GM19438 (cell line): Measurements from ENCODE around the gene IQSEC2.

Experiments
- ATAC-seq: cut with Tn5 transposase; IDR thresholded peaks from one replicate; pipeline ENCODE4 v1.9.1; 2021; ENCODE audit warnings: low read depth; ENCODE audit not compliant: unreplicated experiment

IQSEC2 gene

DNA sequence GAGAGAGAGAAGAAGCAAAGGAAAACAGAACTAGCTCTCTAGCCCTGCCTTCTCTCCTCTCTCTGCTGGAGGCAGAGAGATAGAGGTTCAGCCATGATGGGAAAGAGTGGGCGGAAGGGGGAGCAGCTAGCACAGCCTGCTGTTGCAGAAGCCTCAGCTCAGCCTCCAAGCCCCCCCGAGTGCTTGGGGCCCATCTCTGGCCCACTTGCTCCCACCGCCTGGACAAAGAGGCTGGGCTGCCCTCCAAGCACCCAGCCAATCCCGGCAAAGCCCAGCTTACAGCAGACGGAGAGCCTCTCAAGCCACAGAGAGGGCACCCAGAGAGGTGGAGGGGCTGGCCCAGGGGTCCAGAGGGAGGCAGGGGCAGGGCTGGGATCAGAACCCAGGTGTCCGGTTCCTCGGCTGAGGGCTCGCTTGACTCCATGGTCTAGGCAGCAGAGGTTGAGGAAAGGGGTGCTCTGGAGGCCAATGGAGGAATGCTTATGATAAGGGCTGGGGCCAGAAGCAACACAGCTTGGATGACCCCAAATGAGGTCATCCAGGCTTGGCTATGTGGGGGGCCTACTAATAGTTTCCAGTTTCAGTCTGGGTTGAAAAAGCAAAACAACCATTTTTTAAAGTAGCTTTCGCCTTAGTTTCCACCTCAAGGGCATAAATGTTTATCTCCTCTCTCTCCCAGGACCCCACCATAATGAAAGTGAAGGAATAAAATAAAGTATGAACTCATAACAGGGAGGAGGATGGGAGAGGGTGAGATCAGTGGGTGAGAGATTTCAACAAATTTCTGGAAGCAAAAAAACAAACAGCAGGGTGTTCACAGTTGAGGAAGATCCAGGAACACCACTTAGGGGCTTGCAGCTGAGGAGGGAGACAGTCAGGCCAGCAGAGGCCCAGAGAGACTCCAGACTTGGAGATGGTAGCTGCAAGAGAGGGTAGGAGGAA lies 24.9 kb upstream of the IQSEC2 start:
- ATAC-seq = no peak

DNA sequence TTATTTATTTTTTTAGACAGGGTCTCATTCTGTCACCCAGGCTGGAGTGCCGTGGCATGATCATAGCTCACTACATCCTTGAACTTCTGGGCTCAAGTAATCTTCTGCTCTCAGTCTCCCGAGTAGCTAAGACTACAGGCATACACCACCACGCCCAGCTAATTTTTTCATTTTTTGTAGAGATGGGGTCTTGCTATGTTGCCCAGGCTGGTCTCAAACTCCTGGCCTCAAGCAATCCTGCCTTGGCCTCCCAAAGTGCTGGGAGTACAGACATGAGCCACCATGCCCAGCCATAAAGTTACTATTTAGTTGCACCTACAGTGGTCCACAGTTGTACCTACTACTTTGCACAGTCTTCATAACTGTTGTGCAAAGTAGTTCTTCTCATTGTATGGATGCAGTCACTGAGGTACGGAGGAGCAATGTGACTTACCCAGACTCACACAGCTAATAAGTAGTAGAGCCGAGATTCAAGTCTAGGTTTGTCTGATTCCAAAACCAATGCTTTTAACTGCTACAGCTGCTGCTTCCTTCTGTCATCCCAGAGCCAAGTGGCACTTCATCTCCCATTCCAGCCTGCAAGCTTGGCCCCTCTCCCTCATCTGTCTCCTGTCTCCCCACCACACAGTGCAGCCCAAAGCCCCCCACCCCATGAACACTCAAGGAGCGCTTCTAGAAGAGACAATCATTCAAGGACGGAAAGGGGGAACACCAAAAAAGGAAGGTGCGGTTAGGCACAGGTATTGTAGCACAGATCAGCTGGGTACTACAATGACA lies 24.0 kb upstream of the IQSEC2 start:
- no peak for ATAC-seq

DNA sequence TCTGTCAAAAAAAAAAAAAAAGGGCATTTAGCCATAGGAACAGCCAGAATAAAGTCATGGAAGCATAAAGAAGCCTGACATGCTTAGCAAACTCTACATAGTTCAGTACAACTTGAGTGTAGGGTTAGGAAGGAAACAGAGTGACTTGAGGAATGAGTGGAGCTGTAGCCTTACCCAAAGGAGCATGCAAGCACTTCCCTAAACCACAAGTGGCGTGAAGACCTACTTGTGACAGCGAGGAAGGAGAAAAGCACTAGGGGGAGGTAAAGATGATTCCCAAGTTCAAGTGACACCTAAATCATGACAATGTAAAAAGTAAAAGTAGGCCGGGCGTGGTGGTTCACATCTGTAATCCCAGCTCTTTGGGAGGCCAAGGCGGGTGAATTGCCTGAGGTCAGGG lies 21.8 kb upstream of the IQSEC2 start:
- no peak for ATAC-seq

DNA sequence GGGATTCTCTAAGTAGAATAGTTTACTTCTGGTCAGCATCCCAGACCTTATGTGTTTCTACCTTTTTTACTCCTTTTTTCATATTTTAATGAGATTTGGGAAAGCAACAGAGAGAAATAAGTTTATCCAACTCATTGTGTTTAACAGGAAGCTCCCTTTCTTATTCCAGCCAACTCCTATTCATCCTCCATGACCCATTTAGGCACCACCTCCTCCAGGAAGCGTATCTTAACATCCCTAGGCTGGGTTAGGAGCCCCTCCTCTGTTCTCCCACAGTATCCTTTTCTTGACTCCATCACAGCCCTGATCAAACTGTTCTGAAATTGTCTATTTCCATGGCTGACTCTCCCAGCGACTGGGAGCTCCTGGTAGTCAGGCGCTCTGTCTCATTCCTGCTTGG lies 18.8 kb upstream of the IQSEC2 start:
- ATAC-seq = no peak

DNA sequence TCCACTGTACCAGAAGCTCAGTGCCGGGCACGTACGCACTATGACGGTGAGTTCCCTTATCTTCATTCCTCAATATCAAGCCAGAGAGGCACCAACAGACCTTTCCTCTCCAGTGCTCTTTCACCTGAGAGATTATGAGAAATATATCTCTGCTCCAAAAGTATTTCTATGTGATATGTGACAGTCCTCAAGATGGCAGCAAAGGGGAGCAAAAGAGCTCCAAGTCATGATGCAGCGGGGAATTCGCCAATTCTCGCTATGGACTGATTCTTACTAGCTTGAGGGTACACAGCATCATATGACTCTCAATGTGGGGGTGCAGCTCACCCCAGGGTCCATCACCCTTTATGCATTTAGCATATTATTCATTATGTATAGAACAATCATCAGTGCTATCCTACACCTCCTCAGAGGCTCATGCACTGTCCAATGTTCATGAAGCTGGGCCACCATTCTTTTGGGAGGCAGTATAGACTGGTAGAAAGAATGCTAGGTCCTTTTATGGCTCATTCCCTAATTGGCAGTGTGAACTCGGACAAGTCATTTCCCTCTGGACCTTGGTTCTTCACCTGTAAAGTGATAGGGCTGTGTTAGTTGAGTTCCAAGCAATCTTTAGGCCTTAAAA lies 12.8 kb upstream of the IQSEC2 start:
- ATAC-seq = no peak

DNA sequence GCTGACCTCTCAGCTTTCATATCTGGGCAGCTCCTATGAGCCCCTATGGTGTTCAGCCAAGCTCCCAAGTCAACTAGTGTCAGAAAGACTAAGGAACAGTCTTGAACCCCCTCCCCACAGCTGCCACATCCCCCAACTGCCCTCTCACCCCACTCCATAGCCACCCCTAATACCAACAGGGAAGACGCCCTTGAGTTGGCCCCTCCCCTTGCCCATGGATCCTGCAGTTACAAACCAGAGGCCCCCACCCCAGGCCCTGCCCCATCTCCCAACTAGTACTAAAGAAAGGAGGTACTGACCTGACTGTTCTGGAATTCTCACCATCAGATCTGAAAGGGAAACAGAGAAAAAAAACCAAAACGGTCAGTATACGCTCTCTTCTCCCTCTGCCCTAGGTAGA lies 10.2 kb upstream of the IQSEC2 start:
- no peak for ATAC-seq

DNA sequence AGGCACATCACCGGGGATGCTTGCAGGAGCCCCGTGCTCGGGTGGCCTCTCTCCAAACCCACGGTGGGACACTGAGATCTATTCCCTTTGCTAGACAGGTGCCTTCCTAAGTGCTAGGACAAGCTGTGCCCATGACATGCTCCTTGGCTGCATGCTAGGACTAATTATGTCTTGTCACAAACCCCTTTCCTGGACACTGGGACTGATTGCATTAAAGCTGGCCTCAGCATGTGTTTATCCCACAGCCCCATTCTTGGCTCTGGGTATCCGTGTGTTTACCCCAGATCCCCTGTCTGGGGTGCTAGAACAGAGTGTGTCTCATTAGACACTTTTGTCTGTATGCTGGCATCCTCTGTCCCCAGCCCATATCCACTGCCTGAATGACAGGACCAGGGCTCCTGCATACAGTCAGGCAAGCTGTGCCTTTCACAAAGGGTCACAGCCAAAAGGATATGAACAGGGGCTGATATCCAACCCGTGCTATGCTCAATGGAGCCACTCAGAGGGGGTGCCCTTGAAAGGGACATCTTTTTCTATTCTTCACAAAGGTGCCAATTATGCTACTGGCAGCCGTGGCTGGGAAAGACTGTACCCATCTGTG lies 9.2 kb upstream of the IQSEC2 start:
- ATAC-seq = no peak

DNA sequence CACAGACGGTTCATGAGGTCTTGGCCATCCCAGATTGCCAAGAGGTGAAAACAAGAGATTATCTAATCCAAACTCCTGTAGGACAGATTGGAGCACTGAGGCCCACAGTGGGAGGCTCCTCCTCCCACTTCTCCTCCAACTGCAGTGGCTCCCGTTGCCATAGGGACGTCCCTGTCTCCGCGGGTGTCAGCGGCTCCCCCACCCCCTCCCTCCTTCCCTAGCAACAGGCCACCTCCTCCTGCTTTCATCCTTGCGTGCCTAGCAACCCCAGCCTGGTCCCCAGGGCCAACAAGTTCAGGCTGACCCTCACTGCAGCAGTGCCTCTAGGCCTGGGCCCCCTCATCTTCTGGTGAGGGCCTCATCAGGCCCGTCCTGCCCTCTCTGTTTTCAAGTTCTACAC lies 6.8 kb upstream of the IQSEC2 start:
- ATAC-seq = no peak

DNA sequence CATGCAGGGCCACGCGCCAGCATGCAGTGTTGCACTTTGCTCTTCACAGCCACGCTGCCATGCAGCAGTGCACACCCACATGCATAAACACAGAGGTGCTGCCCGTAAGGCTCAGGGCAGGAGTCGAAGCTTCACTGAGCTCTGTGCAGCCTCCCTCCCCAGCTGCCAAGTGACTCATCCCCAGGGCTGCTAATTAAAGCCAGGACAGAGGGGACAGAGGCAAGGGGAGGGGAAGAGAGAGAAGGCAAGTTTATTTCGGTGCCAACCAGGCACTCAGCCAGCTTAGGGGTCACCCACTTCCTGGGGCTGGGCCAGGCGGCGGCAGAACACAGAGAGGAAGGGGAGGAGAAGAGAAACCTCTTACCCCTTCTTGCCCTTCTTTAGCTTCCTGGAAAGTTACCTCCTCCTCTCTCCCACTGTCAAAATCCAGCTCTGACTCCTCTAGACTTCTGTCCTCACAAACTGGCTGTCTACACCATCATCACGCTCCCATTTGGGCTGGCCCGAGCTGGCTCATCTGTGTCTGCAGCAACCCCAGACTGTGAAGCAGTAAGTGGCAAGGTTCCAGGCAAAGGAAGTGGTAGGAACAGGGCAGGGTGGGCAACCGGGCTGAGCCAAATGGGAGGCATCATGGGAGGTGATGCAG lies 6.2 kb upstream of the IQSEC2 start:
- ATAC-seq = no peak

DNA sequence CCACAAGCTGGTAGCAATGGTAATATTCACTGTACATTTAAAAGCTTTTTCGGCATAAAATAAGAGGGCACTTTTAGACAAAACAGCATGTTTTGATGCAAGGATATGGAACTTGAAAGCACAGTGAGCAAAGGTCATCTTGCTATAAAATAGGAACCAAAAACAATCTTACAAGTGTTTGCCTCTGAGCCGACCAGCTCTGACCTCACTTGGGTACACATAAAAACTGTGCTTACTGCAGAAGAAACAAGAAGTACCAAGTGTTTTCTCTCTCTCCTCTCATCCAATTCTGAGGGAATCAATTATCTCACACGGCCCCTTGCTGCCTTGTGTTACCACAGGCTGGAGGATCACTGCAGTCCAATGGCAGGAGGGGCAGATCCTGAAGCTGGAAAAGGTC lies 4.8 kb upstream of the IQSEC2 start:
- no peak for ATAC-seq

DNA sequence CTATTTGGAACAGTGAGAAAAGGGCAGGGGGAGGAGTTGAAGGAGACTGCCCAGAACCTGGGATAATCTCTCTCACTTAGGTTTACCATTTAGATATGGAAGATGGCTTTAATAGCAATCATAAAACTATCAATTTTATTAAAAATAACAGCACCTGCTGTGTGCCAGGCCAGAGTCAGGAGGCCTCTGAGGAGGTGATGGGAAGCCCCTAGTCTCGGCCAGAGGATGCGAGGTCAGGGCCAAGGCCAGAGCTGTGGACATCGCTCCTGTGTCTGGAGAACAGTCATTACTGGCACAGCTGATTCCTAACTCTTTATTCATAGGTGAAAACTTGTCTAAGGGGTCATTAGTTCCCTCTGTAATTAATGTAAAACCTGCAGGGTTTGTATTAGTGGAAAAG lies 4.2 kb upstream of the IQSEC2 start:
- ATAC-seq = no peak

DNA sequence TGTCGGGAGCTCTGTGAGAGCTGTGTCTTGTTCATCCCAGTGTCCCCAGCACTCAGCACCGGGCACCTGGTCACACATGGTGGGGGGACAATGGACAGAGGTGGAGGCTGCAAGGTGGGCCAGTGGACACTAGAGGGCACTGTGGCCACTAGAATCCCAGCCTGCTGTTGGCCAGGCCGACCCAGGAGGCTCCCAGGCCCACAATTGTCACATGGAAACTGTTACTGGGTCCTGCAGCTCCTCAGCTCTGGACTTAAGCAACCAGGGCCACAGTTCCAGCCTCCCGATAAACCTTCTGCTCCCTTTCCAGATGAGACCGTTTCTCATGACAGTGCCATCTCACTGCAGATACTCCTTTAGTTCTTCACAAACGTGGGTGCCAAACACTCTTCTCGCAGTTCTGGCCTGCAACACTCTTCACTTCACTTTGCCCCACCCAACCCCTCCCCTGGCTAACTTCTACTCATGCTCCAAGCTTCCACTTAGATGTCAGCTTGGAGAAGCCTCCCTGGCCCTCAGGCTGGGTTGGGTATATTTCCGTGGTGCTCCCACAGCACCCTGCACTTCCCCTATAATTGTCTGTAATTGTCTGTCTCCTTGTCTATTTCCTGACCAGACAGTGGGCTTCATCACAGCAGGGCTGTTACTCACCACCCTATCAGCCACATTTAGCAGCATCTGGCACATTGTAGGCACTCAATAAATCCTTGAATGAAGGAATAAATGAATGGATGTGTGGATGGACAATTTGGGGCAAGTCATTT lies 3.5 kb upstream of the IQSEC2 start:
- peak; percentile 72 for ATAC-seq

DNA sequence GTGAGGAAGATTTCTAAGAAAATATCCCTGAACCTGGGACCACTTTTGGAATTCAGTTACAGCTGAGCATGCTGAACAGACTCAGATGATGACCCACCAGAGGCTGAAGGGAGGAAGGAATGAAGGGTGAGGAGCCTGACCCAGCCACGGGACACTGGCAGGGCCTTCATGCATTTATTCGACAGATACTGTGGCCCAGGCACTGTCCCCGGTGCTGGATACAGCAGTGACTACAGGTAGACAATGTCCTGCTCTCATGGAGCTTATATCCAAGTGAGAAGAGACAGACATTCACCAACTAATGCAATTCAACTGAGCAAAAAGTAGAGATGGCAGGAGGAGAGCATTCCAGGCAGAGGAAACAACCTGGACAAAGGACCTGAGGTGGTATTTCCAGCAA lies 2.2 kb upstream of the IQSEC2 start:
- no peak for ATAC-seq

DNA sequence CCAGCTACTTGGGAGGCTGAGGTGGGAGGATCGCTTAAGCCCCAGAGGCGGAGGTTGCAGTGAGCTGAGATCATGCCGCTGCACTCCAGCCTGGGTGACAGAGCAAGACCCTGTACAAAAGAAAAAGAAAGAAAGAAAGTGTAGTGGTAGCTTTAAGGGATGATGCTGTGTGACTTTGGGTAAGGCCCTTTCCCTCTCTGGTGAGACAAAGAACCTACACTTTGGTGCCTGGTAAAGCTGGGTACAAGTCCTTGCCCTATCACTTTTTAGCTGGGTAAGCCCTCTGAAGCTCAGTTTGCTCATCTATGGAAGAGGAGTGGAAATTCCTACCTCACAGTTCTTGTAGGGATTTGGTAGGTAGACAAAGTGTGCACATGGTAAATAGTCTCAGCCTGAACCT lies 1.7 kb upstream of the IQSEC2 start:
- no peak for ATAC-seq

DNA sequence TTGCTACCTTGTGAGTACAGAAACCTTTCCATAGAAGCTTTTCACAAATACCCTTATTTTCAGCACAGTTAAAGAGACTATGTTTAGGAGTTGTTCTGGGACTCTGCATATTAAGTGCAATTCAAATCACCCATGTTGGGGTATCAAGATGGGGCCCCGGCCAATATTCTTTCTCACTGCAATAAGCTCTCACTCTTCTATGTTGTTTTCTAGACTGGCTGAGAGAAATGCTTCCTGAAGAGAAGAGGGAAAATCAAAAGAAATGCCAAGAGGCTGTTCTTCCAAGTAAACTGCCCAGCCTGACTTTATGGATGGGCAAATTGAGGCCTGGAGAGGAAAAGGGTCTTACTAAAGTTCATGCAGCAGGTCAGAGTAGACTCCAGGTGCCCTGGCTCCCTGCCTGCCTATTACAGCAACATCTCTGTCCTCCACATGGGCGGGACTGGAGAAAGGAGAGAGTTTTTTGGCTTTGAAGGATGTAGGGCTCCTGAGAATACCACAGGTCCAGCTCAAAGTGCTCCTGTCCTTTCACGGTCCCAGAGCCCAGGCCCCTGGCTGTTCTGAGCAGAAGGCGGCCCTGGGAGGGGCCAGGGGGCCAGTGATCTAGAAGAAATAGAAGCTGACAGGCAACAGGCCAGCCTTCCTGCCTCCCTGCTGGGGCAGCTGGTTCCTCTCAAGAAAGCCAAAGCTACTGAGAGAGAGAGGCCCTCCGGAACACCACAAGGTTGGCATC lies 745 bp upstream of the IQSEC2 start:
- no peak for ATAC-seq

DNA sequence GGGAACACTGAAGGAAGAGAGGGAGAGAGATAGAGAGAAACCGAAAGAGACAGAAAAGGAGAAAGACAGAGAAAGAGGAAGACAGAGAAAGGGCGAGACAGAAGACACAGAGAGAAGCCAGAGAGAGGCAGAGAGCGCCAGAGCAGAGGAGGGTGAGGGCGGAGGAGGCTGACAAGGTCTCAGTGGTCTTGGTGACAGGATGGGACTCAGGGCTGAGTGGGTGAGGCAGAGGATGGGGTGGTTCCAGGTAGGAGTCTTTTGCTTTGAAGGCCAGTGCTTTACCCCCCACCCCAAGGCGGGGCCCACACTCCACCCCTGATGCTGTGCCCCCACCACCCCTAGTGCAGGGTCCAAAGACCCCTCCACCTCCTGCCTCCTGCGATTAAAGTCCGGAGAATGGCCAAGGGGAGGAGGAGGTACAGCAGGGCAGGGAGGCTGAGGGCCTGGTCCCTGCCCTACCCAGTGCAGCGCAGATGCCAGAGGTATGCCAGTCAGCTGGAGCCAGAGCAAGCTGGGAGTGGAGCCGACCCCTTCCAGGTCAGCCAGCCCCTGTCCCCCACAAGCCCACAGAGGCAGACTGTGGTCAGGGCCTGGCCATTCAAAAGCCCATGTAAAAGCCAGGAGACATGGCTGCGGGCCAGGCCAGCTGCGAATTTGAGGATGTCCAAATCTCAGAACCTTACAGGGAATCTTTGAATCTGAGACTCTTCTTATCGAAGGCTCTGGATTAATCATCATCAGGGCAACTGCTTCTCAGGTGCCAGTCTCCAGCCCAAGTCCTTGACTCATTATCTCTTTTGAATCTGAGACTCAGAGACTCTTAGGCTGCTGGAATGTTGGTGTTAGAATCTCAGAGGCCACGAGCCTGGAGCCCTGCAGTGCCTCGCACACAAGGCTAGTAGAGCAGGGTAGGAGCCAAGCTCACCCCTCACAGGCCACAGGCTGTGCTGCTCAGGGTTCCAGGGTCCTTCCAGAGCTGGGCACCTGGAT lies 758 bp downstream of the IQSEC2 start:
- no peak for ATAC-seq

DNA sequence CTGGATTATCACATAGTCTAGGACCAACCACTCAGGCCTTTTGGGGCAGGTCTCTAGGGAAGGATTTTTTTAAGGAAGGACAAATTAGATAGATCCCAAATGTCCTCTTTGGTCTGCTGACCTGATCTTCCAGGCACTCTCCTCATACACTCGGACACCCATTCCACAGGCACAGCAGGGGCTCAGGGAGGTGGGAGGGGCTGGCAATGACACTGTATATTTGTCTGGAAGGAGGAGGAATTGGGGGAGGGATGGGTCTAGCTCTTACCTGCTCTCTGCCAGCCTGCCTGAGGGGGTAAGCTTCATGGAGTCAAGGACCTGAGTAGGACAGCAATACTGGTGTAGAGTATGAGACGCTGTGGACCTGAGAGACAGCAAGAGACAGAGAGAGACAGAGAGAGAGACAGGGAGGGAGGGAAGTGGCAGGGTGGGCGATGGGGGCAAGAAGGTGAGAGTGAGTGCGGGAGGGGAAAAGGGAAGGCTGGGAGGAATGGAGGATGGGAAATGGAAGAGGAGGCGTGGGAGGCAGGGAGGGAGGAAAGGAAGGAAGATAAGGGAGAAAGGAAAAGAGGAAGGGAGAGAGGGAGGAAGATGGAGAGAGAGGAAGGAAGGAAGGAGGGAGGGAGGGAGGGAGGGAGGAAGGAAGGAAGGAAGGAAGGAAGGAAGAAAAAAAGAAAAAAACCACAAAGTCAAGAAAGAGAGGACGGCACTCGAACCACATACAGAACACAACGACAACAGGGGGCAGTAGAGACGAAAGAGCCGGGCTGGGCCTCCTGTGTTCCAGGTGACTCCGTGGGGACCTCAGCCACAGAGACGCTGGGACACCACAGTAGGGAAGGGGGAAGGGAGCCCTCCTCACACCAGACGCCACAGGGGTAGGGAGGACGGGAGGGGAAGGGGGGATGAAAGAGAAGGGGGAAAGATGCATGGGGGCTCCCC lies 1.8 kb downstream of the IQSEC2 start:
- ATAC-seq = no peak
